Measurements from ENCODE around the gene GABRB1.

The GABRB1 gene

DNA sequence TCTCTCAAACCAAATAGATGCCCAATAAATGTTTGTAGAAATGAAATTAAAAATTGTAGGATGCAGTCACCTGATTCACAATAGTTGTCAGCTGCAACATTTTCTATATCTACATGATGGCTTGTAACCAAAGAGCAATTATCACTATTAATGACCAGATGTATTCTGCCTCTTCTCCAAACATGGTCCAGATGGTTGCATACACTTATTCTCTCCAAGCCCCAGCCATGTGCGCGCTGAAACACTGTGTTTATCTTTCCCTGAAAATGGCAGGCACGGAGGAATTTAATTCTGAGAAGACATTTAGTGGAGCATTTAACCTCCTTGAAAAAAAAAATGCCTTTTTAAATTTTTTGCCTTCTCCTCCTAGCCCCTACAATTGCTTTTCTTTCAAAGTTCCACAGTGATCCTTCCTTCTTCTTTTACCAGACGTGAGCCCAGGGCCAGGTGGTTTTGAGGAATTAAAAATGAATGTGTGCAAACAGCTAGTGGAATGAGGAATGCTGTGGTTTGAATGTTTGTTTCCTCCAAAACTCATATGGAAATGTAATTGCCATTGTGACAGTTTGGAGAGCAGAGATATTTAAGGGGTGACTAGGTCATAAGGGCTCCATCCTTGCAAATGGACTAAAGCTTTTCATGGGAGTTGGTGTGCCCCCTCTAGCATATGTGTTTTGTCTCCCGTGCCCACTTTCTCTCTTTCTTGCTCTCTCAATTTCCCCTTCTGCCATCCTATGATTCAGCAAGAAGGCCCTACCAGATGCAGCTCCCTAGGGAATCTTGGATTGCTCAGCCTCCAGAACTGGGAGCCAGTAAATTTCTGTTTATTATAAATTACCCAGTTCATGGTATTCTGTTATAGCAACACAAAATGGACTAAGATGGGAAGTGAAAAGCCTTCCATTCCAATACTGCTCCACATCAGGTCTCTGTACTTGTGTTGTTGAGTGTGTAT, 136.0 kb downstream of the GABRB1 start:
- Histone ChIP-seq H3K36me3 (no peaks in the 10 kb centered on the region), H3K27me3 (no peaks in the 10 kb centered on the region), H3K27ac (no peak overlapping the region), H3K4me3 (no peak overlapping the region), H3K9me3 (no peaks in the 10 kb centered on the region), H3K4me1 (peaks cover 0 to 6% (median 0%) of the 10 kb centered on the region in 4 donors)
- no peak for DNase-seq
- TF ChIP-seq, protein P1, sequence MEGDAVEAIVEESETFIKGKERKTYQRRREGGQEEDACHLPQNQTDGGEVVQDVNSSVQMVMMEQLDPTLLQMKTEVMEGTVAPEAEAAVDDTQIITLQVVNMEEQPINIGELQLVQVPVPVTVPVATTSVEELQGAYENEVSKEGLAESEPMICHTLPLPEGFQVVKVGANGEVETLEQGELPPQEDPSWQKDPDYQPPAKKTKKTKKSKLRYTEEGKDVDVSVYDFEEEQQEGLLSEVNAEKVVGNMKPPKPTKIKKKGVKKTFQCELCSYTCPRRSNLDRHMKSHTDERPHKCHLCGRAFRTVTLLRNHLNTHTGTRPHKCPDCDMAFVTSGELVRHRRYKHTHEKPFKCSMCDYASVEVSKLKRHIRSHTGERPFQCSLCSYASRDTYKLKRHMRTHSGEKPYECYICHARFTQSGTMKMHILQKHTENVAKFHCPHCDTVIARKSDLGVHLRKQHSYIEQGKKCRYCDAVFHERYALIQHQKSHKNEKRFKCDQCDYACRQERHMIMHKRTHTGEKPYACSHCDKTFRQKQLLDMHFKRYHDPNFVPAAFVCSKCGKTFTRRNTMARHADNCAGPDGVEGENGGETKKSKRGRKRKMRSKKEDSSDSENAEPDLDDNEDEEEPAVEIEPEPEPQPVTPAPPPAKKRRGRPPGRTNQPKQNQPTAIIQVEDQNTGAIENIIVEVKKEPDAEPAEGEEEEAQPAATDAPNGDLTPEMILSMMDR (IDR thresholded peaks at IDR 0.05) = no peak
- intact Hi-C loops (cut with DNase I; ENCODE audit: low total_unique reads) = no loop called here

DNA sequence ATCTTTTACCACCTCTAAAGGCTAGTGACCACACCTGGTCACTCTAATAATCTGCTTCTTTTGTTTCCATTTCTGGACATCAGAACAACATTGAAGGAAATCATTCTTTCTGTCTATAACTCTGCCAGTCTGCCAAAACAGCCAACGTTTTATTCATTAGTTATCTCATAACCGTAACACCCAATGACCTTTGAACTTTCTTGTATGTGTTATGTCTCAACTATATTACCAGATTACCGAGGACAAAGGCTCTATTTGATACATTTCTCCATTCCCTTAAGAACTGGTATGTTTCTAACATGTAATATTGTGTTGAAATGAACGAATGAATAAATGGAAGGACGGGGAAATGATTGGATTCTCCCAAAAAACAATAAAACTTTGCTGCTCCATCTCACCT, 152.7 kb downstream of the GABRB1 start:
- Histone ChIP-seq H3K27me3 (no peaks in the 10 kb centered on the region), H3K27ac (no peak overlapping the region), H3K36me3 (no peaks in the 10 kb centered on the region), H3K4me1 (peaks cover 0 to 25% (median 0%) of the 10 kb centered on the region in 4 donors), H3K4me3 (no peak overlapping the region), H3K9me3 (no peaks in the 10 kb centered on the region)
- no peak for DNase-seq
- intact Hi-C loops (cut with DNase I; ENCODE audit: low total_unique reads) = no loop called here
- TF ChIP-seq, protein P1 (IDR thresholded peaks at IDR 0.05) = no peak

DNA sequence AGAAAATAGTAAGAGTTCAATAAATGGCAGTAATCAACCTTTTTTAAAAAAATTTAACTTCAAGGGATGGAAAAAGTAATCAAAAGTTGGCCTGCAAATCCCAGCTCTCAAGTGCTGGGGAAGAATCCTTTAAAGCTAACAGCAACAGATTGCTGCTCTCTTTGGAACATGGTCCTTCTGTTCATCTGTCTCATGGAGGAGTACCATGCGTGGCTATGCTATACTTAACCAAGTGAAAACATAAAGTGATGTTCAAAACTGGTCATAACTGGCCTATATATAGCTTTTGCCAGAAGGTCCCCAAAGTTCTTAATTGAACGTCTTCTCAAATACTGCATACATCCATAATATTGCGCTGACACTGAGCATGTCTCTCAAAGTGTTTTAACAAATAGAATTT, 154.4 kb downstream of the GABRB1 start:
- DNase-seq = no peak
- Histone ChIP-seq H3K4me3 (no peak overlapping the region), H3K27ac (no peak overlapping the region), H3K9me3 (no peaks in the 10 kb centered on the region), H3K4me1 (peaks cover 0 to 14% (median 0%) of the 10 kb centered on the region in 4 donors), H3K36me3 (no peaks in the 10 kb centered on the region), H3K27me3 (no peaks in the 10 kb centered on the region)
- intact Hi-C loops (cut with DNase I; ENCODE audit: low total_unique reads) = no loop called here
- TF ChIP-seq, protein P1 (IDR thresholded peaks at IDR 0.05) = no peak

- H3K4me3 ChIP-seq = no peak overlapping the region
- peaks cover 0 to 8% (median 0%) of the 10 kb centered on the region in 4 donors for H3K4me1 ChIP-seq
- no peak for DNase-seq
- no peaks in the 10 kb centered on the region for H3K27me3 ChIP-seq
- TF ChIP-seq, protein P1 (IDR thresholded peaks at IDR 0.05) = no peak
- H3K36me3 ChIP-seq = no peaks in the 10 kb centered on the region
- H3K27ac ChIP-seq = no peak overlapping the region
- intact Hi-C loops (cut with DNase I; ENCODE audit: low total_unique reads) = no loop called here
- no peaks in the 10 kb centered on the region for H3K9me3 ChIP-seq
Observed at GRCh38 chr4:47187608-47188007, 156.2 kb downstream of the GABRB1 start.

DNA sequence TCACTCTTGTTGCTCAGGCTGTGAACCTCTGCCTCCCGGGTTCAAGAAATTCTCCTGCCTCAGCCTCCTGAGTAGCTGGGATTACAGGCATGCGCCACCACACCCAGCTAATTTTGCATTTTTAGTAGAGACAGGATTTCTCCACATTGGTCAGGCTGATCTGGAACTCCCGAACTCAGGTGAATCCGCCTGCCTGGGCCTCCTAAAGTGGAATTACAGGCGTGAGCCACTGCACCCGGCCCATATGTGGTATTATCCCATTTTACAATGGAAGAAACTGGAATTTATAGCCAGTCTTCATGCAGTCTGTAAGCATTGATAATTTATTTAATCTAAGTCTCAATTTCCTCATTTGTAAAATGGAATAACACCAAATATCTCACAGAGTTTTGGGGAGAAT, 161.8 kb downstream of the GABRB1 start:
- Histone ChIP-seq H3K36me3 (no peaks in the 10 kb centered on the region), H3K9me3 (no peaks in the 10 kb centered on the region), H3K27me3 (no peaks in the 10 kb centered on the region), H3K4me1 (peaks cover 0 to 8% (median 0%) of the 10 kb centered on the region in 4 donors), H3K4me3 (no peak overlapping the region), H3K27ac (no peak overlapping the region)
- no peak for DNase-seq
- intact Hi-C loops (cut with DNase I; ENCODE audit: low total_unique reads) = no loop called here
- TF ChIP-seq, protein P1 (IDR thresholded peaks at IDR 0.05) = no peak

Data from tibial artery (tissue), 4 donors.